ENCODE measurements around the gene RUBCNL.

GRCh38 chr13:46361276-46361934 is 25.6 kb downstream of the RUBCNL start:
- TF ChIP-seq TAF1 (IDR thresholded peaks at IDR 0.05; ENCODE audit: low read depth, low read length), result no peak
- no peak for TF ChIP-seq POLR2AphosphoS5 (IDR thresholded peaks at IDR 0.05; ENCODE audit: low read depth, low read length)
- TF ChIP-seq POLR2A (IDR thresholded peaks at IDR 0.05; ENCODE audit: low read depth, low read length), result no peak
- no peak for TF ChIP-seq SPI1 (IDR thresholded peaks at IDR 0.05; ENCODE audit: low read depth, low read length)
- TF ChIP-seq POU2F2 (IDR thresholded peaks at IDR 0.05; ENCODE audit: low read depth, low read length), result no peak
- no peak for TF ChIP-seq PAX5 (IDR thresholded peaks at IDR 0.05; ENCODE audit: insufficient read depth, low read length, severe bottlenecking)

Measured in GM12891 (cell line).